ENCODE data around the gene SRPK2.
"Not testable (repeated sequence)": the region's sequence is repeated elsewhere in the genome, so short reads cannot be mapped to it uniquely, and the experiment has no call there.

The SRPK2 gene

DNA sequence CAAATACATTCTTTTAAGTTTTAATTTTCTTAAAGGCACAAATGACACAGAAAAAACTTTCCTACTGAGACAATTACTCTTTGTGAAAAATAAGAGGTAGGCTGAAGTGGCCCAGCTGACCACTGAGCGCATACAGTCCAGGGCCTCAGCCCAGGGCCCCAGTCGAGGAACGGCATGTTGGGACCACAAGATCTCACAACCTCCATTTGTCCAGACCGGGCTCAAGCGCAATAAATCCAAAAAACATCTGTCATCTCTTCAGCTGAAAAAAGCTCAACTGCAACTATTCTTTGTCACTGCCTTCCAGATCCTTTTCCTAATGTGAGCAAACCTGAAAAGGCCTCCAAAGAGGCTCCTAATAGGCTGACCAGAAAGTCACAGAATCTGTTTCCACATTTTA, 165.8 kb downstream of the SRPK2 start:
- DNase-seq (ENCODE audit: low read depth) = no peak

DNA sequence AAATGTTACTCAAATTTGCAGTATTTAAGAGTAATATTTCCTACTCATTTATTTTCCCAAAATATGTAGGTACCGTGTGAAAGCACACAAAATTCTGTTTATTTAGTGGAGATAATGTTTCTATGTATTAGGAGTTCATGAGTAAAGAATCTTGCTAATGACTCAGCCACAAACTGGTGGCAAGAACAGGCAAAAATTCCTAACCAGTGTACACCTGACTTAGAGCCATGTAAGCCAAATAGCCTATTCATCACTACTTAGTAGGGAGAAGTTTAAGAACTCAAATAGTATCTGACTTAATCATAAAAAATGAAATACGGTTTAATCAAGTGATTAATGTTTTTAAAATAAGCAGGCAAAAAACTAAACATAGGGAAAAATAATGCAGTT, 169.0 kb downstream of the SRPK2 start:
- peak; percentile 72 for DNase-seq (ENCODE audit: low read depth)

DNA sequence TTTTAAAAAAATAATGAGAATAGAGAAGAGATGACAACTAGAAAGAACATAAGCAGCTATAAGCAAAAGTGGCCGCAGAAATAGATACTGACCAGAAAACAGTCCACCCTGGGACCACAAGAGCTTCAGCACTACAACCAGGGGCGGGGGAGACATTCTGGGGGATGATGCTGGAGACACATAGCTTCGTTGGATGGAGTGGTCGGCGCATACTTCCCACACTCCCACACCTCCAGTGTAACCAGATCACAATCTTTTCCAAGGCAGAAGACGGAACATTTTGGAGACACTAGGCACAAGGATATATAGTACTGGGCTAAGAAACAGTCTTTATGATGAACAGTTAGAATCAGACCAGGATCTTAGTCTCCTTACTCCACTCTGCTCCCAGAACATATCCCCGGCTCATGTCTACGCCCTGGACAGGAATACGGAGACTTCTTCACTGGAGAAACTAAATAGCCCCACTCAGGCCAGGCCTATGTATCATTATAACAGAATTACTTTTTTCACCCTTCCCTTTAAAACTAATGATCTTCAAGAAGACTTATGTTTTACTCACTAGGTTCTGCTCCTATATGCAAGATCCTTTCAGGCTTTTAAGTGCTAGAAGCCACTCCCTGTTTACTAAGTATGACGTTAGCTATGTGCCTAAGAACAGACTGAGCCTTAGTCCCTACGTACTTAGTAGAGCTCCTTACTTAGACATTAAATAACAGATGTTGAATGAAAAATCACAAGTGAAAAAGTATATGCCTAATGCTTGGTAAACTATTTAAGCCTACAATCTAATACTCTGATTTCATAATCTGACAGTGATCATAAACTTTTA, 169.6 kb downstream of the SRPK2 start:
- DNase-seq (ENCODE audit: low read depth) = no peak

DNA sequence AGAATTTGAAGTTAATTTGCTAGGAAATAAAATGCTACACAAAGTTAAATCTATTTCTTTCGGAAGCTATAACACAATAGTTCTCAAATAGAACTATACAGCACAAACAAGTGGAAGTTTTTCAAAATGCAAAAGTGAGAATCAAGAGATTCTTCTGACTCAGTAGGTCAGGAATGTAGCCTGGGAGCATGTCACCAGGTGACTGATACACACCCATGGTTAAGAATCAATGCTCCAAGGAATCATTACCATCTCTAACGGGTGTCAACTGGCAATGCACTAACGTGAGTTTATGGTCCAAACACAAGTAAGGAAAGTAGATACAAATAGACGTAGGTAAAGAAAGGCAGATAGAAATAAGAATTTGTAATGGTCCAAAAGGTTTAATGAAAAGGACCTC, 170.5 kb downstream of the SRPK2 start:
- DNase-seq (ENCODE audit: low read depth) = peak; percentile 63

DNA sequence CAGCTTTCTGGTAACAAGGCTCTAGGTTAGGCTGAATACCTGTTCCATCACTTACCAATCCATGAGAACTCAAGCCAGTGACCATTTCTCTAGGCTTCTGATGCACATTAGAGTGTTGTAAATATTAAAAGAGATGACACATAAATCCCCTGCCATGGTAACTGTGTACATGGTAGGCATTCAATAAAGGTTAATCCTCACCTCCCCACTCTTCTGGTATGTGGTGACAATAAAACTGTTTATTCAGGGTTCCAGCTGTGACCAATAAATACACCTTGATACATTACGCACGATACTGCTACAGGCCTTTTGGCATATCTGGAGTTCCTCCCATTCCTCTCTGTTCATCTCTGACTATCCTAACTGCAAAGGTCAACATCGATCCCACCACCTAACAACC, 171.9 kb downstream of the SRPK2 start:
- DNase-seq (ENCODE audit: low read depth) = no peak

DNA sequence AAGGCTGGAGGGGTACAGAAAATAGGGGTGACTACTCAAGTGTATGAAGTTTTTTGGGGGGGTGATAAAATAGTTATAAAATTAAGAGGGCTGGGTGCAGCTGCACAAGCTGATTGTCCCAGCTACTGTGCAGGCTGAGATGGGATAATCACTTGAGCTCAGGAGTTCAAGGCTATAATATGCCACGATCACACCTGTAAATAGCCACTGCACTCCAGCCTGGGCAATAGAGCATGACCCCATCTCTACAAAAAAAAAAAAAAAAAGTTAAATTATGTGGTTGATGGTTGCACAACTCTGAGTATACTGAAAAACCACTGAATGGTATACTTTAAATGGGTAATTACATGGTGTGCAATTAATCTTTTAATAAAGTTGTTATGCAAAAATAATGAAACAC, 172.9 kb downstream of the SRPK2 start:
- no peak for DNase-seq (ENCODE audit: low read depth)

DNA sequence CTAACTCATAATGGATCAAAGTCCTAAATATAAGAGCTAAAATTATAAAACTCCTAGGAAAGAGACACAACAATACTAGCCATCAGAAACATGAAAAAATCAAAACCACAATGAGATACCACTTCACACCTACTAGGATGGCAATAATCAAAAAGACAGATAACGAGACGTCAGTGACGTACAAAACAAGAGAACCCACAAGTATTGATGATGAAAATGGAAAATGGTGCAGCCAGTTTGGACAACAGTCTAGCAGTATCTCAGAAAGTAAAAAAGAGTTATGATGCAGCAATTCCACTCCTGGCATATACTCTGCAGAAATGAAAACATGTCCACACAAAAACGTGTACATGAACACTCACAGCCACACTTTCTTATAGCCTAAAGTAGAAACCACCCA, 173.5 kb downstream of the SRPK2 start:
- DNase-seq (ENCODE audit: low read depth) = no peak

DNA sequence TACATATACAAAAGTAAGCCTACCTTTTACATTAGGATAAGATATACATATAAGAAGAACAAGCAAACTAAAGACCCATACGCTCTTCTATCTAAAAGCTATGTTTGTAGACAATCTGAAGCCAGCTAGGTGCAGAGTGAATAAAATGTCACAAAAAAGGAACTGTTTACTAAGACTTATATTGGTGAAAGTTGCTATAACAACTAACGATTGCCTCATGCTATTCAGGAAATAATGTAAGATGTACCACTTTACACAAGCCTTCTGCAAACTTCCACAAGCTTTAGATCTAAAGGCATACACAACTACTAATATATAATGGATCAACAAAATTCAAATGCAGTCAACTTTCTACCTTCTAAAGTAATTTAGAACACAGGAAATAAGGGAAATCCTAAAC, 175.1 kb downstream of the SRPK2 start:
- DNase-seq (ENCODE audit: low read depth) = no peak

DNA sequence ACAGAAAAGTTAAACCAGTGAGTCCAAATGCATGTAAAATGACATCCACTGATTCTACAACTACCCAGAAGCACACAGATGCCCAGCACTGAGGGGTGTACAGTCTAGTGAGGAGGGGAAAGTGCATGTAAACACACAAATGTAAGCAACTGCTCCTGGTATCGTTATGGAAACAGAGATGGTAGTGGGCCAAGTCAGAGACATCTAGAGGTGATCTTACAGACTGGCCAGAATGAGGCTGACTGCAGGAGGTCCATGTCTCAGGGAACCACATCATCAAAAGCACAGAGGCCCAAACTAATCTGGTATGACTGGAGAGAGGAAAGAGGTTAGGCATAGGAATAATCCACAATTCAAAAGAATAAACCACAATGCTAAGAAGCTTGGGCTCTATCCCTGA, 176.5 kb downstream of the SRPK2 start:
- DNase-seq (ENCODE audit: low read depth) = no peak

DNA sequence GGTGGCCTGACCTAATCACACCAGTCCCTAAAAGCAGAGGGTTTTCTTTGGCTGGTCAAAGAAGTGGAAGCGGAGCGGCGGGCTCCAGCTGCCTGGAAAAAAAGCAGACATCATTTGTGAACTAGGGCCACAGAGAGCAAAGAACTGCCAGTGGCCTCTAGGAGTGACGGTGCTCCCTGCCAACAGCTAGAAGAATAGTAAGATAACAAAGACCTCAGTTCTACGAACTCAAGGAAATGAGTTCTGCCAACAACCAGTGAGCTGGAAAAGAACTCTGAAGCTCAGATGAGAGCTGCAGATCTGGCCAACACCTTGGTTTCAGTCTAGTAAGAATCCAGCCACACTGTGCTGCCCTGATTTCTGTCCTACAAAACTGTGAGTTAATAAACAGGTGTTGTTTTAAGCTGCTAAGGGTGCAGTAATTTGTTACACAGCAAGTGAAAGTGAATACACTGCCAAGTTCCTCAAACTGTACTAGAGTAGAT, 178.0 kb downstream of the SRPK2 start:
- no peak for DNase-seq (ENCODE audit: low read depth)

DNA sequence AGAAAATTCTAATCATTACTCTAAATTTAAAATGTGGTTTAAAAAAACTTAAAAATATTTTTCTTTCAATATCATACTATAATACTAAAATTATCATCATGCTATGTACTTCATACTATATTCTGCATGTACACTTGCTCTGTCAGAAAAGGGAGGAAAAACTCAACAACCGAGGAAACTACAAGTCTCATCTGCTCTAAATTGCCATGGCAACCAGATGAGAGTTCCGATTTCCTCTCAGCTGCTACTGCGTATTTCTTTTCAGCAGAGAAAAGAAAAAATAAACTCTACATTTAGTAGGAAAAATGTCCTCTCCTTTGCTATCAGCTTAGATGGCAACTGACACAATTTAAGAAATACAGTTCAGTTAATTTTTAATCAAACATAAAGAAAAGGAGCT, 178.9 kb downstream of the SRPK2 start:
- no peak for DNase-seq (ENCODE audit: low read depth)

DNA sequence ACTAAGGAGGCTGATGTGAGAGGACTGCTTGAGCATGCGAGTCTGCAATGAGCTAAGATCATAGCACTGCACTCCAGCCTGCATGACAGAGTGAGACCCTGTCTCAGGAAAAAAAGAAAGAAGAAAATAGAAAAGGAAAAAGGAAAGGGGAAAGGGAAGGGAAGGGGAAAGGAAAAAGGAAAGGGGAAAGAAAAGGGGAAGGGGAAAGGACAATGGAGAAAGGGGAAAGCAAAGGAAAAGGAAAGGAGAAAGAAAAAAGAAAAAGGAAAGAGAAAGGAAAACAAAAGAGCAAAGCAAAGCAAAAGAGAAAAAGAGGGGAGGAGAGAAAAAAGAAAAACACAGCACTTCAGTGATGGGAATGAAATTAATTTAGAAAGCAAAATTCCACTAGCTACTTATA, 179.3 kb downstream of the SRPK2 start:
- no peak for DNase-seq (ENCODE audit: low read depth)

DNA sequence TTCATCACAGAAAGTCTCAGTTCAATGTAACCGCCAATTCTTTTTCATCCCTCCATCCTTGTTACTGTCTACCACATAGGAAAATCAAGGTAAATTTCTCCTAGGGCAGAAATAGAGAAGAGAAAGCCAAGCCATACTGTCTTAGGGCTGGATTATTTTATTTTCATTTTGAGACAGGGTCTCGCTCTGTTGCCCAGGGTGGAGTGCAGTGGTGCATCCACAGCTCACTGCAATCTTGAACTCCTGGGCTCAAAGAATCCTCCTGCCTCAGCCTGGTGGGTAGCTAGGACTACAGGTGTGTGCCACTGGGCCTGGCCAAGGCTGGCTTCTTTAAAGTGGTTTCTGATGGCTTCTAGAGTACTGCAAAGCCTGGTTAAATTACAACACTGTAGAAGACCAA, 181.7 kb downstream of the SRPK2 start:
- DNase-seq (ENCODE audit: low read depth) = no peak

DNA sequence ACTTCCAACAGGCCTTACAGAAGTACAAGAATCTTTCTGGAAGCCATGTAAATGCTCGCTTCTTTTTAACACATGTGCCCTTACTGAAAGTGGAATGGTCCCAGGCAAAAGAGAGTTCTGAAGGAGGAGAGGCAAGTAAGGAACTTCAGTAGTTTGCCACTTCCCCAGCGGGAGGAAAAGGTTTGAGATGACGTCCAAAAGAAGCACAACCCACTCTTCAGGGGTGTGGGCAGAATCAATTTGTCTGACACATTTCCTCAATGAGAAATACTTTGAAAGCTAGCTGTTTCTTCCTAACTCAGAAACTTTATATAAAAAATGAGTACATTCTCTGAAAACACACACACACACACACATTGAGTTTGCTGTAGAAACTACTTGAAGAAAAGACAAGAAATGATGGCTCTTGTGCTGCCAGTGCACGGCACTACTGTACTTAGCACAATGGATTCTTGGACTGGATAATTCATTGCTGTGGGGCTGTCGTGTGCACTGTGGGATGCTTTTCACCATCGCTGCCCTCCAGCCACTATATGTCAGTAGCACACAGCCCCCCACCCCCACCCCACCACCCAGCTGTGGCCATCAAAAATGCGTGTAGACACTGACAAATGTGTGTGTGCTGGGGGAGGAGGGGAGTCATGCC, 183.0 kb downstream of the SRPK2 start:
- DNase-seq (ENCODE audit: low read depth) = no peak

DNA sequence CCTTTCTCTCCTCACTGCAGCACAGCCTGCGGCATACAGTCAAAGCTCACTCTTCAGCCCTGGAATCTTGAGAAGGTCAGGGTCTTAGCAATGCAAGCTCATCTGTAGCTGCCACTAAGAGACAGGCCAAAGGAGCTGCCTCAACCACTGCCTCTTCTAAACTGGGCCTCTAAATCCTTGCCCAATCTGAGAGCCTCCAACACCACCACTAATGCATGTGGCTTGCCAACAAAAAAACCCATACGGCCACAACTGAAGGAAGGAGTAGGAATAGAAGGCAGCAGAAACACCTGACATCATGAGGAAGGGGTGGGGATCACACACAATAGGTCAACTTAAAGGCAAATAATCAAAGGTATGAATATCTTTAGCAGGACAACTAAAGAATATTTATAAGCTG, 183.8 kb downstream of the SRPK2 start:
- no peak for DNase-seq (ENCODE audit: low read depth)

DNA sequence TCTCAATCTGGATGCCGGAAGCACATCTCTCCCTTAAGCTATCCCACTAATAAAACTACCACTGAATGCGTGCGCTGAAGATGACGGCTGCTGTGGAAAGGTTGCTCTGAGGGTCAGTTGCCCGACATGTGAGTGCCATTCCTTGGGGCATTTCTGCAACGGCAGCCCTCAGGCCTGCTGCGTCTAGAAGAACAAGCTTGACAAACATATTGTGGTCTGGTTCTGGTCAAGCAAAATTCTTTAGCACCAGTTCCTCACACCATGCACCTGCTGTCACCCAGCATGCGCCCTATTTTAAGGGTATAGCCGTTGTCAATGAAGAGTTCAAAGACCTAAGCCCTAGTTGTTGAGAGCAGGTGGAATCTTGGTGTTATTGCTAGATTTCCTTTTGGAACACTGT, 184.2 kb downstream of the SRPK2 start:
- no peak for DNase-seq (ENCODE audit: low read depth)

DNA sequence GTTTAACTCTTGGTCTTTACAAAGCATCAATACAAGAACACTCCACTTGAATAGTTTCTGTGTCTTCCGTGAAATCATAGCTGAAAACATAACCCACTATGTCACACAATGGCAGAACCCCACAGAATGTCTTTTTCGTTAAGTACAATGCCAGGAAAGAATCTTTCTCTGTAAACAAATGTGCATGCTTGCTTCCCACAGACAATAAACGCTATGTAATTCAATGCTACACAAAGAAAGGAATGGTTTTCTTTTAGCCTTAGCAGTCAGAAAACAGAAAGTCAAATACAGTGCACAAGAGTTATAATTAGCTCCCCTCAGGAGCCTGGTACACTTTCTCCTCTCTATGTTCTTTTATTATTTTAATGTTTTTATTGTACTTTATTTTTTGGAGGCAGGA, 186.1 kb downstream of the SRPK2 start:
- DNase-seq (ENCODE audit: low read depth) = no peak

DNA sequence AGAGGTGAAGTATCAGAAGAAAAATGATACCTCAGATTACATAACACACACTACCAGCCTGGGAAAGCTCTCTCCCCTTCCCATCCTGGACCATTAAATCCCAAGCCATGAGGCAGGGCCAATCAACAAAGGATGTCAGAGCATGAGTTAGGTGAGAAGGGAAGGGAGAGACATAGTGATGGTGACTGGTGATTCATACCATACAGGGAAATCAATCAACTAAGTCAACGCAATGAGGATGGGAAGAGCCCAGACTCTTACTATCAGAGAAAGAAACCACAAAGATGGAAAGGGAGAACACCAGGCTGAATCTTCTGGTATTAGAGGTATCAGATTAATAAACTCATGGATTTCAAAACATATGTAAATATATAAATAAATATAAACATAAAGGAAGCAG, 189.3 kb downstream of the SRPK2 start:
- DNase-seq (ENCODE audit: low read depth) = no peak

DNA sequence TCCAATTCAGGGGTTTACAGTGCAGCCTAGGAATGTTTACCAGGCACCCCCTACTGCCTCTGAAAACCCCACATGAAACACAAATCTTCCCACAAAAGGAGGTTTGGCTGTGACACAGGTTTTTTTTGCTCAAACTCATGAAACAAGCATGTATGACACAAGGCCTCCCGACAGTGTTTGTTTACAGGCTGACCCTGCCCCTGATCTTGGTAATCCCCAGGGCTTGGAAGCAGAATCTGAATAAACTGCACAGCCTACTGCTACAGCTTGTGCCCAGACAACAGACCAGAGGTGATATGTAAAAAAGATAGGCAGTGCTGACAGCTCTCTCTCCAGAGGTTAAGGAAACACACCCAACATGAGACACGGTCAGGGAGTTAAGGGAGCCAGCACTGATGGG, 190.5 kb downstream of the SRPK2 start:
- DNase-seq (ENCODE audit: low read depth) = peak; percentile 71

DNA sequence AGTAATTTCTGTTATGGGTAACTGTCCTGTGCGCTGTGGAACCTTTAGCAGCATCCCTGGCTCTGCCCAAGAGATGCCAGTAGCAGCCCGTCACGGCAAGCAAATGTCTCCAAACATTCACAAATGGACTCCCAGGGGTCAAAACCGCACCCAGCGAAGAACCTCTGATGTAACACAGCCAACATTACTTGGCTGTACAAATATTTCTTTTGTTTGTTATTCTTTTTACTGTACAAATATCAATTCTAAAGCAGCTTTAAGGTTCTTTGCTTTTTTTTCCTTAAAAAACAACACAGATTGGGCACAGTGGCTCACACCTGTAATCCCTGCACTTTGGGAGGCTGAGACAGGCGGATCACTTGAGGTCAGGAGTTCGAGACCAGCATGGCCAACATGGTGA, 192.2 kb downstream of the SRPK2 start:
- DNase-seq (ENCODE audit: low read depth) = no peak

DNA sequence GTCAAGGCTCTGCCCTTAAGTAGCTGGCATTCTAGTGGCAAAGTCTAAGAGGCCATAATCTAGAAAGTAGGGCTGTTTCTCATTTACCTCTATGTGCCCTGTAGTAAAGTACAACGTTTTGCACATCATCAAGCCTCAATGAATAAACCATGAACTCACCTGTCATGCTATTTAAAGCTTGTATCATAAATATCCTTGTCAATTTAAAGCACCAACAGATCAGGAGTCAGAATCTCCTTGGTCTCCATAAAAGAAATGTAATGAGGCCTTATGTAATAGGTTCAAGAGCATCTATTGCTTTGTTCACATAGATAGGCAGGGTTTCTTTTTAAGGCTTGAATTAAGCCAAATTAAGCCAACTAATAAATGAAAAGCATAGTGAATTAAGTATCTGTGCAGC, 192.8 kb downstream of the SRPK2 start:
- DNase-seq (ENCODE audit: low read depth) = no peak

DNA sequence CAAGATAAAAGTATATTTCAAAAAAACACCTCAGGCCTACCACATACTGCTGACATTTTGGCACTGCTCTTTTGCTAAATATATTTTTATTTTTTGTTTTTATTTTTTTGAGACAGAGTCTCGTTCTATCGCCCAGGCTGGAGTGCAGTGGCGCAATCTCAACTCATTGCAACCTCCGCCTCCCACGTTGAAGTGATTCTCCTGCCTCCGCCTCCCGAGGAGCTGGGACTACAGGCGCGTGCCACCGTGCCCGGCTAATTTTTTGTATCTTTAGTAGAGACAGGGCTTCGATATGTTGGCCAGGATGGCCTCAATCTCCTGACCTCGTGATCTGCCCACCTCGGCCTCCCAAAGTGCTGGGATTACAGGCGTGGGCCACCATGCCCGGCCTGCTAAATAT, 193.8 kb downstream of the SRPK2 start:
- not testable (repeated sequence) for DNase-seq (ENCODE audit: low read depth)

DNA sequence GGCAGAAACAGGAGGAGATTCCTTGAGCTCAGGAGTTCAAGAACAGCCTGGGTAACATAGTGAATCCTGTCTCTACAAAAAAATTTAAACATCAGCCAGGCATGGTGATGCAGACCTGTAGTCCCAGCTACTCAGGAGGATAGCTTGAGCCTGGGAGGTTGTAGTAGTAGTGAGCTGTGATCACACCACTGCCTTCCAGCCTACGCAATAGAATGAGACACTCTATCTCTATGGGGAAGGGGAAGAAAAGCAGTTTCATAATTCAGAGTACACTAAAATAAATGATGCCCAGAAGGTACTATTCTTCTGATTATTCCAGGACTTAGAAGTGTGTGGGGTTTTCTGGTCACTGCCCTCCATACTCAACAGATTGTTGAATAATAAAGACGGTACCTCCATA, 197.4 kb downstream of the SRPK2 start:
- no peak for DNase-seq (ENCODE audit: low read depth)
